HG02571 (cell line): Measurements from ENCODE around the gene TMIE.

Experiments
- ATAC-seq: cut with Tn5 transposase; IDR thresholded peaks from one replicate; pipeline ENCODE4 v1.9.1; 2021; ENCODE audit warnings: mild to moderate bottlenecking, moderate library complexity; ENCODE audit not compliant: unreplicated experiment

TMIE gene

DNA sequence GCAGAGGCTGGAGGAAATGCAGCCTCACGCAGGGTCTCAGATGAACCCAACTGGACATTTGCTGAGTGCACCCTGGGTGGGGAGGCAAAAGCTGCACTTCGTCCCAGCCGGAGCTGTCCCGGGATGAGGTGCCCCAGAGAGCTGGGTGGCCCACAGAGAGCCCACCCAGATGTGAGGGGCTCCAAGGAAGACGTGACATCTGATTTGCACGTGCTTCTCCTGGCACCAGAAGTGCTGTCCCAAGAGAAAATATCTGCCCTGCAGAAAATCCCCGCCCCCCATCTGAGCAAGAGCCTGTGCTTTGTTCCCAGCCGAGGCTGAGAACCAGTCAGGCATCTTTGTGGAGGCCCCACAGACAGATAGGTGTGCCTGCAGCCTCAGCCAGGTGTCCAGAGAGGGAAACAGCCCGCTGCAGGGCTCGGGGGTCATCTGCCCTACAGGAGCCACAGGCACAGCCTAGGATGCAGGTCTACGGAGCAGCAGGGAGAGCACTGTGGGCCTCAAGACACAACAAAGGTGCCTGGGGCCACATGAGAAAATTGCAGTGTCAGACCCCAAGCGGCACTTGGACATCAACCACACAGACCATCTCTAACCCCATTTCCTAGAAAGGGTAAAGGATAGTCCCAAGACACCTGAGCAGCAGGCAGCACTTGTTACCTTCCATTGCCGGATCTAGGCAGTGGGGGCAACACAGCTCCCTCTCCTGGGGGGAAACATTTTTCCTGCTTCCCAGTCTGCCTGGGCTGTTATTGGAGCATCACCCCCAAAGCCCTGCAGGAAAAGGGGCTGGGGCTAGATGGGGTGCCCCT, 5.8 kb downstream of the TMIE start:
- ATAC-seq: no peak

DNA sequence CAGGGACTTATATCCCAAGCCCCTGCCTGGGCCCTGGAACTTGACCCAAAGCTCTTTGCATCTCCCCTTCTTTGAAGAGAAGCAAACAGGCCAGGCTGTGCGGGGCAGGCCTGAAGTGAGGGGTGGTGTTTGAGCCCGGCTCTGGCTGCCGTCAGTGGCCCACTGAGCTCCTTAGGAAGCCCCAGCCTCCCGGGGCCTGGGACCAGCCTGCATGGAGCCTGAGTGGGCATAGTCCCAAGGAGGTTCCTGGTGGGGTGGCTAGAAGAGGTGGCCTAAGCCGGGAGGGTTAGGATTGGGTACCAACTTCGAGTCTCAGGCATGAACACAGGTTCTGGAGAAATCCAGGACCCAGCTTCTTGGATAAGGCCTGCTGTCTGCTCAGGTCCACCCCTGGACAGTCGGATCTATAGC, 6.4 kb downstream of the TMIE start:
- ATAC-seq: no peak

DNA sequence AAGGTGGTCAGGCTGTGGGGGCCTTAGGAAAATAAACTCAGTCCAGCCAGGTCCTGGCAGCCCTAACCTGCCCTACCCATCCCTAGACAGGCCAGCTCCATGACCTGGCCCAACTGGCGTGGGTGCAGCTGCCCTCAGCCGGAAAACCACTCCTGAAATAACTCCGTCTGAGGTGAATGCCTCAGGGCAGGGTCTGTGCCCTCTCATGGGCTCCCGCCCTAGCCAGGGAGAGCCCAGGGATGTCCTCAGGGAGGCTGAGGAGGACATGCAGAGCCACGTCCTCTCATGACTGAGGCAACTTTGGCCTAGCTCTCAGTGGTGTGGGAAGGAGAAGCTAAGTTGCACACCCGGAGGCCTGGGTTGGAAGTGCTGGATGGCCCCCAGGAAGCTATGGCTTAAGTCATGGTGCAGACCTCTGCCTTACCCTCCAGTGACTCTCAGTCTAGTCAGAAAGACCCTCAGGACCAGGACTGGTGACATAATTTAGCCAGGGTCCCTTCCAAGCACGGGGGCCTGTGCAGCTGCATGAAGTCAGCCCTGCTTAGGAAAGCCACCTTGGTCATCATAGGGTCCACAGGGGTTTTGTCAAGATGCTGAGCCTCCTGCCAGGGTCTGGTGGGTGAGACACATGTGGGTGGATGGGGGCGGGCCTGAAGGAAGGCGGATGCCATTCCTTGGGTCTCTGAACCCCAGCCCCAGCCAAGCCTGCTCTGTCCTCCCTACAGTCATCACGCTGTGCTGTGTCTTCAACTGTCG, 7.4 kb downstream of the TMIE start:
- no peak for ATAC-seq

DNA sequence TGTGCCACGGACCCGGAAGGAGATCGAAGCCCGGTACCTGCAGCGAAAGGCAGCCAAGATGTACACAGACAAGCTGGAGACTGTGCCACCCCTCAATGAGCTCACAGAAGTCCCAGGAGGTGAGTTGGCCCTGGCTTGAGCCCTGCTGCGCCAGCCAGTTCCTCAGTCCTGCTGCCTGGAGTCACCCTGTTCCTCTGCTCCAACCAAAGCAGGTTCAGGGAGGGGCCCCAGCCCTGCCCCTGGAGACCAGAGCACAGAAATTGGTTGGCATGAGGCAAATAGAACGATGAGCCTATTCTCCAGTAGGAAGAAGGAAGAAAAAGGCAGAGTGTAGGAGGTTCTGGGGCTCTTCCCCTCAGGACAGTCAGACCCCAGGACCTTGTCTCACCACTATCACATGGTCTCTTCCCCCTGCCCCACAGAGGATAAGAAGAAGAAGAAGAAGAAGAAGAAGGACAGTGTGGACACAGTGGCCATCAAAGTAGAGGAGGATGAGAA, 8.0 kb downstream of the TMIE start:
- ATAC-seq: no peak

DNA sequence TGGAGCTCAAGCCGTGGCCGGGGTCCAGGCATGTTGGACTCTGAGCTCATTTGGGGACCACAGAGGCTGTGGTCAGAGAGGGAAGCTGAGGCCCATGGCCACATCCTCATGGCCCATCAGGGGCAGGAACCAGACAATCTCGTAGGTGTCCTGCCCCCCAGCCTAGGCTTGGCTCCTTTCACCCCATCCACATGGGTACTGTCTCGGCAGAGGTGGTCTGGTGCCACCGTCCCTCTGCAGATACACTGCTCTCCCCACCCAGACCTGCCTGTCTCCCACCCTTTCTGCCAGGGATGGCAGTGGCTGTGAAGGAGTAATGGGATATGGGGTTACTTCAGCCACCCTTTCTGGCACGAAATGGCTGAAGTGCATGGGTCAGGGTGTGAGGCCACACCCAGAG, 8.5 kb downstream of the TMIE start:
- ATAC-seq: no peak

DNA sequence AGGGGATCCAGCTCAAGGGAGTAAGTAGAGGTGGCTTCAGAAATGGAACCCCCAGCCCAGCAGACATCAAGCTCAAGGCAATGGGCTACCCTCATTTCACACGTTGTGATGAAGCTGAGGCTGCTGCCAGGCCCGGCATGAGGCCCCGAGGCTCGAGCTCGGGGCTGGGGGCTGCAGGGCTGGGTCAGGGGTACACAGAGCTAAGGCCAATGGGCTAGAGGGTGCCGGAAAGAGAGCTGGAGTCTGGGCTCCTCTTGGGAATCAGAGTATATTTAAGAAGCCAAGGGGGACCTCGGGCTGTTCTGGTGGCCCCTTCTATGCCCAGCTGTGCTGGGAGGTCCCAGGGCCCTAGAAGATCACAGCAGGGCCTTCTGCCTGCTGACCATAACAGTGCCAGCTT, 9.0 kb downstream of the TMIE start:
- ATAC-seq: no peak

DNA sequence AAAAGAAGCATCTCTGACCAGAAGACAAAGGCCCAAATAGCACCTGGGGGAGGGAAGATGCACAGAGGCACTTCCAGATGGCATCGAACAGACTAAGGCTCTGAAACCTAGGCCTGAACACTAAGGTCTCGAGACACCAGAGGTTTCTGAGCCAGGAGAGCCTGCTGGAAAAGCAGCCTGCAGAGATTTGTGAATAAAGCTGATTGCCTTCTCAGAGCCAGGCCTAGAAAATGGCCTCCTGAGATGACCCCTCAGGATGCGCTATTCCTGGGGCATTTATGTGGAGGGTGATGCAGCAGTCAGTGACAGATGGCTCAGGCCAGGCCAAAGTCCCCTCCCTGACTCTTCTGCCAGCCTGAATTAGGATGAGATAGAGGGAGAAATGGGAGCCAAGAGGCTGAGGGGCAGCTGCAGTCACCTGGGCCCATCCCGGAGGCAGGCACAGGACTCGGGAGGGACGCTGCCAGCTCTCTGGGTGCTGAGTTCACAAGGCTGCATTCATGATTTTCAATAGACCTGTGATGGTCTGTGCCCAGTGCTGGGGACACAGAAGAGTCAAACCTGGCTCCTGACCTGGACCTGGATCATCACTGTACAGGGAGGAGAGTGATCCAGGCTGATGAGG, 9.6 kb downstream of the TMIE start:
- no peak for ATAC-seq

DNA sequence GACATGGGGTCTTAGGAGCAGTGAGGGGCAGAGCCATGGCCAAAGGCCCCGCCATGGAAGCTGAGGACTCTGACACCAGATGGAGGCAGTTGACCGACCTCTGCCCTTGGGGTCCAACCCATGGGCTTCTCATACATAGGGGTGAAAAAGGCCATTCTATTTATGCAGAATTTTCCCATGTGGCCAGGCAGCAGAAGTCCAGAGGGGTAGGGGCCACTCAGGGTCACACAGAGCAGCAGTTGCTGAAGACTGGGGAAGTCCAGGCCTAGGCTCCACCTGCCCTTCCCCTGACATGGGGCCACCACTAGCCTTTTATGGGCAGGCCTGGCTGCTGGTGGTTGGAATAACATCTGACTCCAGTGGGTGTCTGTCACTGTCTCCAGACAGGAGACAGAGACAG, 10.1 kb downstream of the TMIE start:
- ATAC-seq: no peak

DNA sequence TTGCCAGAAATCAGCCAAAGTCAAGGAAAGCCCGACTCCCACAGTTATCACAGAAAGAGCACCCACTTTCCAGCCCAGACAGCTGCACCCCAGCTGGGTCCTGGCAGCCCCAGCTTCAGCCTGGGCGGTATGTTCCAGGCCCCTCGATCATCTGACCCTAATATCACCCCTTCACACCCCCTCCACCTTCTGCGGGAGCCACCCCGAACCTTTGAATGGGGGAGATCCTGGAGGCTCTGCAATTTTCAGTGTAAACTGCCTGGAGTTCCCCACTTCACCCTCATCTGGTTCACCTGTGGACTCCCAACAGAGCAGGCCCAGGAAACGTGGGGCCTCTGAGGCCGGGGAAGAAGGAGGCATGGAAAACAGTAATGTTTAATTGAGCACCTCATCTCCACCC, 10.6 kb downstream of the TMIE start:
- no peak for ATAC-seq

DNA sequence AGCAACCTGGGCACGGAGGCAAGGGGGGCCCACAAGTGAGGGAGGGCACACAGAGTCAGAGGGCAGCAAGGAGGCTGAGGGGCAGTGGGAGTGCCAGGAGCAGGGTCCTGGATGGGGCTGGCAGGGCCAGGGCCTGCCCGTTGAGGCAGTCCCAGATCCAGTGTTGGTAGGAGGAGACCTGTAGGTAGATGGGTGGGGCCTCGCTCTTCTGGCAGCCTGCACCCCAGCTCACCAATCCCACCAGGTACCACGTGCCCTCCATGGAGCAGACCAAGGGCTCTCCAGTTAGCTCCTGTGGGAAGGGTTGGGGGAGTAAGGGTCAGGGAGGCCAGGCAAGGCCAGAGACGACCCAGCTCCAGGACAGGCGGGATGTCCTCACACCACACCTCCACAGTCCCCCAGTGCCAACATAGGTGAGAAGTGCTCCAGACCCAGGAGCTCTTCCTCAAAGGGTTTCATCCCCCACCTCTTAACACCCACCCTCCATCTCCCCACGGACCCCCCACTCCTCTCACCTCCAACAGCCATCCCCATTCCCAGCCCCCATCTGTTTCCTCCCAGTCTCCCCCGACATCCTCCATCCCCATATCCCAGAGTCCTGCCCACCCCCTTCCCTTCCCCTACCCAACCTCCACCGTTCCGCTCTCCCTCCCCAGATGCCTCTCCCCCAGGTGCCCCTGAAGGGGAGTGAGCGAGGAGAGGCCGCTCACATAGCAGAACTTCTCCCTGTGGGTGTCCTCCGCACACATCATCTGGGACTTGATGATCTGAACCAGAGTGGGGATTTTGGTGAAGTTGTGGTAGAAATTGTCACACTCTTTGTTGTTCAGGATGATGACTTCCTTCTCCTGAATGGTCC, 11.2 kb downstream of the TMIE start:
- ATAC-seq: no peak

DNA sequence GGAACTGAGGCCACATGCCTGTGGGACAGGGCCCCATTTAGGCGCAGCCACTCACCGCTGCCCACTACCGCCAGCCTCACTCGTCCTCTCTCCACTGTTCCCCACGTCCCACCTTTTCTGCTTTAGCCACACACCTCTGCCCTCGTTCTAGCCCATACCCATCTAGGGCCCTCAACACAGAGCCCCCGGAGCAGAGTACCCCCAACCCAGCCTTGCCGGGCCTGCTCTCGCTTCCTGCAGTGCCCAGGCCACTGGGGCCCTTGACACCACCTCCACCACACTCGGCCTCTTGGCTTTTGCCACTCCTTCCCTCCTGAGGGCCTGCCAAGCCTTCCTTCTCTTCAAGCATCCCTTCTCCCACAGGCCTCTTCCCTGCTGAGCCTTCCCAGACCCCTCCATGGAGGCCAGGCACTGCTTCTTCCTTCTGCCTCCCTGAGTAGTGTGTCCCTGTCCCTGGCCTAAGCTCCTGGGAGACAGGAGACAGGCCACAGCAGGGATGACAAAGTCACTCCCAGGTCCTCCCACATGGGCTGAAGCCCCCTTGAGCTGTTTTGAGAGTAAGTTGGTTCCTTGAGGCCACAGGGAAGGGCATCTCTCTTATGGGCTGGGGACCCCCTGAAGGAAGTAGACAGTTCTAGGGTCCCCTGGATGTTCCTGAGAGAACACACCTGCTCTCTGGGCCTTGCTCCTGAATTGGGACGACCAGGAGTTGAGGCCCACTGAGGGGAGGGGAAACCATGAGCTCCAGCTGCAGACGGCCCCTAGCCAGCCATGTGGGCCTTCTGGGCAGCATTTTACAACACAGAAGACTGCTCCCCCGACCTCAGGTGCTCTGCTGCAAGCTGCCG, 12.1 kb downstream of the TMIE start:
- no peak for ATAC-seq

DNA sequence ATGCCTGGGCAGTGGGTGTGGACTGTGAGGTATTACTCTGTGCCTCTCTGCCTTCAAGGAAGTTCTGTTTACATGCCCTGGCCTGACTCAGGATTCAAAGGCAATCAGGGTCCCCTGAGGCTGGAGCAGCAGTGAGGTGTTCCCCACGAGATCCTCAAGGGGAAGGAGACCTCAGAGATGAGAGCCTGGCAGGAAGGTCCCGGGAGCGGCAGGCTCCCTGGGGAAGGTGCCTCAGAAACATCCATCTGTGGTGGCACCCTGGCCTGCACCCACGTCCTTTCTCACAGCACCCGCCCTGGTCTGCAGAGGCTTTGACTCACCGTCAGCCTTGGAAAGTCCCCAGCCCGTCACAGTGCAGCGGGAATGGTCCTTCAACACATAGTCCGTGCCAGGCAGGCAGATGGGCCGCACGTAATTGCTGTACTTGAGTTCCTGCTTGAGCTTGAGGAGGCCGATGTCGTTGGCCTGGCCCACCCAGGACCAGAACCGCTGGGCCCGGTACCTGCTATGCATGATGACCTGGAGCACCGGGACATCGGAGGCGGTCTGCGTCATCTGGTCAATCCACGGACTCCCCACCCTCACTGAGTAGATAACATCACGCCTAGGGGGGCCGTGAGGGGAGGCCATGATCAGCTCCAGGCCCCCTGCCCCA, 12.8 kb downstream of the TMIE start:
- peak; percentile 71 for ATAC-seq

DNA sequence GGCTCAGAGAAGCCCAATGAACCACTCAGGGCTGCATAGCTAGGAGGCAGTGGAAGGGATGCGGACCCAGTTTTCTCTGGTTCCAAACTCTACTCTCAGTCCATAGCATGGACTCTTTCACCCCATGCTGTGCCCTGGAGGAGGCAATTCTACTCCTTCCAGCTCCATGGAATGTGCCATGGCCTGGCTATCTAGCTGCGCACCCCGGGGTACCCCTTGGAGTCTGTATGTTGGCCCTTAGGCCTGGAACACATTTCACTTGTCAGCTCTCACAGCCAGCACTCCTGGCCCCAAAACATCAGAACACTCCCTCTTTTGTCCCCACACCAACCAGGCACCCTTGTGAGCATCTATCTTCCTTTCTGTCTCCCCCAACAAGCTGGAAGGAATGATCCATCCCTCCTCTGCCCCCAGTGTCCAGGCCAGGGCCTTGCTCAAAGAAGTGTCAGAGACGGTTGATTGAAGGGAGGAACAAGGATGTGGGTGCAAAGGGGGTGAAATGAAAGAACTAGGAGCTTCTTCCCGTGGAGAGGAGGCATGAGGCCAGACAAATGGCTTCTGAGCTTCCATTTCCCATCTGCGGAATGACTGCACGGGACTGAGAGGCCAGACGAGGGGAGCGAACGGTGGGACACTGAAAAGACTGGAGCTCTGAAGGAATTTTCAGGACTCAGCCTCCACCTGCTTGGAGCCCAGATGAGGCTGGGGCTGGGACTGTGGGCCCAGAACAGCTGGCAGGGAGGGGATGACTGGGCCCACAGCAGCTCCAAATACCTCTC, 13.7 kb downstream of the TMIE start:
- ATAC-seq: no peak

DNA sequence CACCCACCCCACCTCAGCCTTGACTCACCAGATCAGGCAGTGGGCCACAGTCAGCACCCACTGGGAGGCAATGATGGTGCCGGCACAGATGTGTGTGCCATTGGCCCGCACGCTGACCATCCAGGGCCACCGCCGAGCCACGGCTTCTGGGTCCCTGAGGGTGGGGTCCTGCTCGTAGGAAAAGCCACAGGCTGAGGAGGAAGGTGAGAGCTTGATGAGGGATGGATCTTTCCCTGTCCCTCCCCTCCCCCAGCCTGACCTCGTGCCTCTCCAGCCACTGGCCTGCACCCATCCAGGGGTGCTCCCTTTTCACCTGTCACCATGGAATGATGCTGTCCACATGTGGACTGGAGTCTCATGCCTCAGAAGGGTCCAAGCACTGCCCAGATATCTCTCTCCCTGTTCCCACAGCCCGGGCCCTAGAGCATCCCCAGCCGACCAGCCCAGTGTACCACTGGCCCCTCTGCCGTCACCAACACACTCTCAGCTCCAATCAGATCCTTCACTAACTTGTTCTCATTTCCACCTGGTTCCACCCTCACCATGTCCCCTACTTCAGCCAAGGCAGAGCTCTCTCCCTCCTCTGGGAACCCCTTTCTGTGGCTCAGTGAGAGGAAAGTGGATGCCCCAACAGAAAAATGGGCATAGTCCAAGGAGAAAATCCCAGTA, 14.4 kb downstream of the TMIE start:
- ATAC-seq: no peak

DNA sequence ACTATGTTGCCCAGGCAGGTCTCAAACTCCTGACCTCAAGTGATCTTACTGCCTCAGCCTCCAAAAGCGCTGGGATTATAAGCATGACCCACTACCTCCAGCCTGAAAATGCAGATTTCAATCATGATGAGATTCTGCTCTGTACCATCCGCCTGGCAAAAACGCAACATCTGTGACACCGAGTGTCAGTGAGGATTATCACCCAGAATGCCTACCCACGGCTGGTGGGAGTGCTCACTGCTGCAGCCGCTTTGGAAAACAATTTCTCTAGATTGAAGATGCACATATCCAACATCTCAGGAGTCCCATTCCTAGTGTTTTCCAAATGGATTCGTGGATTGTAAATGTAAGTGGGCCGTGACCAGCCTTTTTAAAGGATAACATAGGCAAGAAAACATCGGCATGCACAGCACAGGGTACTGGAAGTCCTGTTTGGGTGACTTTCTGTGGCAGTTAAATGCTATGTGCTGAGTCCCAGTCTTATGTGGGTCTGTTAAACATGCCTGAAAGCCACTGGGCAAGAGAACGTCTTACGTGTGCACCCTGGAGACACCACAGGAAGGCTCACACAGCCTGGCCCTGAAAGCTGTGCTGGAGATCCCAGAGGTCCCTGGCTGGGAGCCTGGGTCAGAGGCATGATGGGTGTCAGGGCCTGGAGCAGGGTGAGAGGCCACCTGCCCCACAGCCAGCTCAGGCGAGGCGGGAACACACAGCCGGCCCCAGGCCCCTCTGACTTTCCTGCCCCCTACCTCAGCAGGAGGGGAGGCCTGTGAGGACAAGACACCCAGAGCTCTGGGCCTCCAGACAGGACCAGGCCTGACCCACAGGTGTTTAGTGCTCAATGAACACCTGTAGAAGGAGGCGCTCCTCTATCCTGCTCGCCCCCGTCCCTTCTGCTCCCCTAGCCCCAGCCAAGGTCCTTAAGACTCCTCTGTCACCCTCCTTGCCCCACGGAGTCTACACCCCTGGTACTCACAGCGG, 15.6 kb downstream of the TMIE start:
- no peak for ATAC-seq

DNA sequence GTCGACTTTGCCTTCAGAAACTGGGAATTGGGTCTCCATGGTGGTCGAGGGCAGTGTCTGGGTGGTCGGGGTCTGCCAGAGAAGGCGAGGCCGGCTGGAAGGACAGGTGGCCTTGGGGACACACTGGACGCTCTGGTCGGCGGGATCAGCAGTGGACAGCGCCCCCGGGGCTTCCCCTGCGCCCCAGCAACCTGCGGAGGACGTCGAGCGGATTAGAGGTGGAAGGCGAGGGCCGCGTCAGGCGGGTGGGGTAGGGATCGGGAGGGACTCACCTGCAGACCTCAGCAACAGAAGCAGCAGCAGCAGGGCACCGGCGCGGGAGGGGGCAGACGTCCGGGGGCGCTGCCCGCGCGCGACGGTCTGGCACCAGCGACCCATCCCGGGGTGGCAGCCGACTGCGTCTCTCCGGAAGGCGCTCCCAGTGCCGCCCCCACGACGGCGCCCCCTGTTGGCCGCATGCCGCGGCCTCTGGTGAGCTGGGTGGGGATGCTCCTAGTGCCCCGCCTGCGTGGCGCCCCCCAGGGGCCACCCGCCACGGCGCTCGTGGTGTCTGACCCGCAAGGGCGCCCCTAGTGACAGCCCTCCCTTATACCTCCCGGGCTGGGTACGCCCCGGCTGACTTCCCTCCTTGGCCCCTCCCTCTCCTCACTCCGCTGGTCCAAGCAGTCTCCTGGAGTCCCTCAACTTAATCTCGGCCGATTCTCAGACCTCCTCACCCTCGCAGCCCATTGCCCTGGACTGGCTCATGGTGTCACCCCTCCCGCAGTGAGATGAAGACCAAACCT, 16.4 kb downstream of the TMIE start, which contains the start of gene PRSS50:
PRSS50 (minus strand) TSS at position 423 of the 785 bp plus-strand sequence; CDS start at position 378, 45 bp downstream.
- ATAC-seq: no peak
